ENCODE results near the gene ZNF12.

- TF ChIP-seq EZH2 (IDR thresholded peaks at IDR 0.05; ENCODE audit: borderline replicate concordance, low read length) (no peak), CTCF (IDR thresholded peaks at IDR 0.05; ENCODE audit: low read length) (no peak)
Observed at GRCh38 chr7:6652446-6653011, 54.2 kb downstream of the ZNF12 start.

Data from OCI-LY1 (cell line).